CD14-positive monocyte (primary cell): ENCODE results near the gene HOXB8. TPM values are rescaled to one million over a fixed set of nuclear protein-coding genes. Genes with fewer than 3 reads are reported as not detected.

Experiments used
- DNase-seq, 3 donors: peaks; one replicate each; pipeline ENCODE4 v3.0.0-alpha.2; 2011 to 2022
- H2AFZ ChIP-seq: 2 replicates; pipeline ENCODE4 v1.6.0; 2012; ENCODE audit warnings: mild to moderate bottlenecking, low read depth, low read length, inconsistent platforms; ENCODE audit not compliant: insufficient read depth, poor library complexity, severe bottlenecking
- H3K27ac ChIP-seq, 2 donors: 1 replicate in 1 of 2; 2 replicates in 1 of 2; pipeline ENCODE4 v1.5.1; 2012 to 2013; ENCODE audit warnings: low read length in 2 of 2, control low read depth in 1 of 2, inconsistent platforms in 1 of 2, low read depth in 1 of 2, mild to moderate bottlenecking in 1 of 2
- H3K27me3 ChIP-seq, 2 donors: one replicate each; pipeline versions ENCODE4 v1.6.0 to v1.6.1; 2011 to 2013; ENCODE audit warnings: low read length in 2 of 2; ENCODE audit not compliant: control insufficient read depth in 2 of 2, insufficient read depth in 2 of 2
- H3K36me3 ChIP-seq, 2 donors: replicated peaks in 1 of 2; 1 replicate in 1 of 2; 2 replicates in 1 of 2; pipeline versions ENCODE4 v1.5.1 to v1.6.1; 2012 to 2013; ENCODE audit warnings: low read length in 2 of 2, control low read depth in 1 of 2, inconsistent platforms in 1 of 2, mild to moderate bottlenecking in 1 of 2; ENCODE audit not compliant: insufficient read depth in 2 of 2, control insufficient read depth in 1 of 2
- H3K4me1 ChIP-seq, 2 donors: 1 replicate in 1 of 2; 2 replicates in 1 of 2; pipeline versions ENCODE4 v1.5.1 to v1.6.1; 2012 to 2013; ENCODE audit warnings: low read length in 2 of 2, control low read depth in 1 of 2, inconsistent platforms in 1 of 2, mild to moderate bottlenecking in 1 of 2, moderate library complexity in 1 of 2; ENCODE audit not compliant: insufficient read depth in 2 of 2, control insufficient read depth in 1 of 2
- H3K4me2 ChIP-seq: replicated peaks from 2 replicates; pipeline ENCODE3; 2012; ENCODE audit warnings: low read length, moderate library complexity, mild to moderate bottlenecking; ENCODE audit not compliant: poor library complexity, severe bottlenecking; ENCODE audit errors: extremely low read depth
- H3K4me3 ChIP-seq, 3 experiments: fragments of 200-600 bp in 1 of 3; sonication (generic) in 1 of 3; replicated peaks in 1 of 3; 1 replicate in 2 of 3; 2 replicates in 1 of 3; pipeline ENCODE4 v1.5.1; 2011 to 2013; ENCODE audit warnings: low read length in 3 of 3, mild to moderate bottlenecking in 3 of 3, control low read depth in 2 of 3, low read depth in 2 of 3, inconsistent platforms in 1 of 3, moderate library complexity in 1 of 3
- H3K79me2 ChIP-seq: 2 replicates; pipeline ENCODE4 v1.6.0; 2012; ENCODE audit warnings: mild to moderate bottlenecking, control low read depth, inconsistent platforms, low read length, moderate library complexity; ENCODE audit not compliant: insufficient read depth
- H3K9ac ChIP-seq: 2 replicates; pipeline ENCODE4 v1.6.0; 2017; ENCODE audit warnings: low read length, mild to moderate bottlenecking; ENCODE audit not compliant: insufficient read depth, poor library complexity, severe bottlenecking
- H3K9me3 ChIP-seq, 2 donors: replicated peaks in 1 of 2; 1 replicate in 1 of 2; 2 replicates in 1 of 2; pipeline versions ENCODE4 v1.5.1 to v1.6.1; 2012 to 2013; ENCODE audit warnings: low read length in 2 of 2, control low read depth in 1 of 2; ENCODE audit not compliant: control insufficient read depth in 1 of 2, insufficient read depth in 1 of 2
- H4K20me1 ChIP-seq: 2 replicates; pipeline ENCODE4 v1.6.0; 2012; ENCODE audit warnings: mild to moderate bottlenecking, low read length, control low read depth, moderate library complexity; ENCODE audit not compliant: insufficient read depth
- H3K27ac Mint-ChIP-seq, 7 donors: one replicate each; pipeline ENCODE4 v1.8.0; 2020; ENCODE audit warnings: mild to moderate bottlenecking in 7 of 7, mixed read lengths in 7 of 7, moderate library complexity in 6 of 7, inconsistent platforms in 2 of 7
- H3K27me3 Mint-ChIP-seq, 3 donors: one replicate each; pipeline ENCODE4 v1.8.0; 2021 to 2022; ENCODE audit warnings: low read depth in 3 of 3, mild to moderate bottlenecking in 3 of 3, mixed read lengths in 3 of 3, moderate library complexity in 3 of 3, inconsistent platforms in 1 of 3
- H3K36me3 Mint-ChIP-seq, 2 donors: one replicate each; pipeline ENCODE4 v1.8.0; 2020; ENCODE audit warnings: mixed read lengths in 2 of 2, inconsistent platforms in 1 of 2, mild to moderate bottlenecking in 1 of 2
- H3K4me1 Mint-ChIP-seq: one replicate; pipeline ENCODE4 v1.8.0; 2020; ENCODE audit warnings: mild to moderate bottlenecking, mixed read lengths
- H3K4me3 Mint-ChIP-seq, 2 donors: one replicate each; pipeline ENCODE4 v1.8.0; 2020; ENCODE audit warnings: mild to moderate bottlenecking in 2 of 2, mixed read lengths in 2 of 2, moderate library complexity in 1 of 2
- H3K9me3 Mint-ChIP-seq, 7 donors: one replicate each; pipeline ENCODE4 v1.8.0; 2020 to 2022; ENCODE audit warnings: mixed read lengths in 7 of 7, mild to moderate bottlenecking in 6 of 7, moderate library complexity in 6 of 7, inconsistent platforms in 2 of 7
- WGBS: methylation state at CpG from one replicate; pipeline ENCODE4 v1.1.5; 2013; ENCODE audit warnings: missing lambda C conversion rate; ENCODE audit not compliant: insufficient coverage; 5-methylcytosine and 5-hydroxymethylcytosine counted together
- intact Hi-C, 2 donors: fragments of 100-400 bp; cut with micrococcal nuclease; formaldehyde crosslinking; loops; one replicate each; pipeline versions ENCODE4 v1.15.0 to v1.15.1; 2023
- polyA plus RNA-seq, 3 donors: library from polyadenylated mRNA; depleted of rRNA in 1 of 3; unstranded in 2 of 3; stranded (reverse) in 1 of 3; fragments of 300-500 nt in 2 of 3; fragments of >200 nt in 1 of 3; fragmentation: Illumina TruSeq in 2 of 3; gene quantifications; 1 replicate in 2 of 3; 2 replicates in 1 of 3; pipeline ENCODE4 v1.2.3, GENCODE V29; 2012 to 2021
- TF ChIP-seq, protein P1 (sequence below): fragments of 200-600 bp; IDR thresholded peaks from one replicate; pipeline ENCODE4 v1.8.0; 2022; ENCODE audit warnings: antibody characterized with exemption, mild to moderate bottlenecking

The HOXB8 gene
- polyA plus RNA-seq, 3 donors, result not detected

DNA sequence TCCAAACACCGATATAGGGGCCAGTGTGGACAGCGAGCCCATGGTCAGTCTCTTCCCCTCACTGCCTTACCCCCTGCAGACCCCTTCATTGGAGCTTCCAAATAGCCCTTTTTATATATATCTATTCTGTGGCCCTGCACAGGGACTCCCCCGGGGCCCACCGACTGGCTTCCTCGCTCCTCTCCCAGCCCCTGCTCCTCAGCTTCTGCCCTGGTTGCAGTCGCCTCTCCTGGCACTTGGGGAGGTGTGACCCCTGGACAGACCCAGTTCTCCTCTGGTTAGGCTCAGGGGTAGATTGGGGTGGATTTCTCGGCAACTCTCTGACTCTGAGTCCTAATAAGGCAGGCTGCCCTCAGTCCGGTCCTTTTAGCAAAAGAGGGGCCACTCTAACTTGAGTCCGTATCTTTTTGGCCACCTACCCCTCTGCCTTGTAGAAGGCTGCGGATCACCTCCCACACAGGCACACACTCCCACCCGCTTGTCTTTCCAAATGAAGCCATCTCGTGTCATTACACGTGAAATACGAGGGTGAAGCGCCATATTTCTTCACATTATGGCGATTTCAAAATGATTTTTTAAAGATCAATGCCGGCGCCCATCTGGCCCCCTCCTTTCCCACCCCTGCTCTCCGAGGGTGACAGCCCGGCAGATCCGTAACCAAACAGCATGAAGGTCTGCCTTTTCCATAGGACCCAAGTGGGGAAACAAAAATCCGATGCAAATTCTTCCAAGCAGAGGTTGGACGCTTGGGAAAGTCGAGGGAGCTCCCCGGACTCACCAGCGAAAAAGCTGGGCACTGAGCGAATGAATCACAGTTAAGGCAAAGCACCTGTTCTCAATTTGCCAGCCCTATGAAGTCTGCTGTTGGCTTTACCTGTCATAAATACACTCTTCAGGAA lies 12.8 kb upstream of the HOXB8 start:
- H2AFZ ChIP-seq, result no peak overlapping the region
- intact Hi-C loops, result no loop called here
- no peak for DNase-seq
- no peak overlapping the region for H3K27ac Mint-ChIP-seq
- H3K4me2 ChIP-seq, result no peak overlapping the region
- 79% methylated on average over 22 of the region's 27 CpGs for WGBS
- H3K27me3 ChIP-seq, result peaks cover 72 to 100% of the 10 kb centered on the region in 2 donors
- no peaks in the 10 kb centered on the region for H3K79me2 ChIP-seq
- H3K4me1 ChIP-seq, result peaks cover 5 to 13% of the 10 kb centered on the region in 2 donors
- peak overlapping the region in 1 of 2 donors; percentile 70 for H3K4me3 Mint-ChIP-seq
- peaks cover 0 to 13% of the 10 kb centered on the region in 2 donors for H3K9me3 ChIP-seq
- TF ChIP-seq, protein P1, sequence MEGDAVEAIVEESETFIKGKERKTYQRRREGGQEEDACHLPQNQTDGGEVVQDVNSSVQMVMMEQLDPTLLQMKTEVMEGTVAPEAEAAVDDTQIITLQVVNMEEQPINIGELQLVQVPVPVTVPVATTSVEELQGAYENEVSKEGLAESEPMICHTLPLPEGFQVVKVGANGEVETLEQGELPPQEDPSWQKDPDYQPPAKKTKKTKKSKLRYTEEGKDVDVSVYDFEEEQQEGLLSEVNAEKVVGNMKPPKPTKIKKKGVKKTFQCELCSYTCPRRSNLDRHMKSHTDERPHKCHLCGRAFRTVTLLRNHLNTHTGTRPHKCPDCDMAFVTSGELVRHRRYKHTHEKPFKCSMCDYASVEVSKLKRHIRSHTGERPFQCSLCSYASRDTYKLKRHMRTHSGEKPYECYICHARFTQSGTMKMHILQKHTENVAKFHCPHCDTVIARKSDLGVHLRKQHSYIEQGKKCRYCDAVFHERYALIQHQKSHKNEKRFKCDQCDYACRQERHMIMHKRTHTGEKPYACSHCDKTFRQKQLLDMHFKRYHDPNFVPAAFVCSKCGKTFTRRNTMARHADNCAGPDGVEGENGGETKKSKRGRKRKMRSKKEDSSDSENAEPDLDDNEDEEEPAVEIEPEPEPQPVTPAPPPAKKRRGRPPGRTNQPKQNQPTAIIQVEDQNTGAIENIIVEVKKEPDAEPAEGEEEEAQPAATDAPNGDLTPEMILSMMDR, result no peak
- no peaks in the 10 kb centered on the region for H4K20me1 ChIP-seq
- H3K36me3 ChIP-seq, result no peaks in the 10 kb centered on the region
- H3K27ac ChIP-seq, result no peak overlapping the region
- H3K27me3 Mint-ChIP-seq, result peaks cover 88 to 98% (median 95%) of the 10 kb centered on the region in 3 donors
- H3K36me3 Mint-ChIP-seq, result peaks cover 0 to 2% of the 10 kb centered on the region in 2 donors
- H3K4me3 ChIP-seq, result no peak overlapping the region
- H3K9me3 Mint-ChIP-seq, result peaks cover 0 to 14% (median 2%) of the 10 kb centered on the region in 7 donors
- no peak overlapping the region for H3K9ac ChIP-seq
- H3K4me1 Mint-ChIP-seq, result peaks cover 8% of the 10 kb centered on the region

DNA sequence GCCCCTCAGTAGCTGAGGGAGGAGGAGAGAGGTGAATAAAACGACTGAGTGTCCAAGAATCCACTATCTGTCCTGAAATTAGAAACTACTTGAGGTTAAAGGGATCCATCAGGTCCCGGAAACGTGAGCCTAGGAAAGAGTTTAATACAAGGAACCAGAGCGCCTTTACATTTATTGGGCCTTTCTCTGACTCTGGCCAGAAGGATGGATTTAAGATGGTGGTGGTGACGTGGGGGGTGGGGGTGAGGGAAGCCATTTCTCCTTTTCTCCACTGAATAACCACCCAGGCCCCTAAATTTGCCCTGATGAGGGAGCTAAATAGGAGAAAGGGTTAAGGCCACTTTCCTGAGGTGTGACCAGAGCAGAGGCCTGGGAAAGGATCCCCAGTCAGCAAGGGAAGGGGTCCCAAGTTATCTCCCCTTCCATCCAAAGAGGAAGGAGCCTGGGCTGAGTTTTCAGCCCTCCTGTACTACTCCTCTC lies 12.1 kb upstream of the HOXB8 start:
- intact Hi-C loops, result no loop called here
- peak overlapping the region in 1 of 7 donors; percentile 5 for H3K27ac Mint-ChIP-seq
- H2AFZ ChIP-seq, result no peak overlapping the region

More for the DNA sequence above, 12.1 kb upstream of the HOXB8 start:
- H3K9me3 ChIP-seq, result peaks cover 0 to 13% of the 10 kb centered on the region in 2 donors
- H3K4me2 ChIP-seq, result no peak overlapping the region
- Mint-ChIP-seq H3K4me1 (peaks cover 8% of the 10 kb centered on the region), H3K36me3 (no peaks in the 10 kb centered on the region), H3K9me3 (peaks cover 0 to 12% (median 2%) of the 10 kb centered on the region in 7 donors), H3K27me3 (peaks cover 88 to 98% (median 95%) of the 10 kb centered on the region in 3 donors), H3K4me3 (peak overlapping the region in 1 of 2 donors; percentile 79)
- H3K79me2 ChIP-seq, result no peaks in the 10 kb centered on the region
- H3K27ac ChIP-seq, result no peak overlapping the region
- H3K9ac ChIP-seq, result no peak overlapping the region
- H3K36me3 ChIP-seq, result no peaks in the 10 kb centered on the region
- no peak for DNase-seq
- TF ChIP-seq, protein P1, result no peak
- H3K4me3 ChIP-seq, result no peak overlapping the region
- H4K20me1 ChIP-seq, result no peaks in the 10 kb centered on the region
- 60% methylated on average over 2 of the region's 5 CpGs for WGBS
- H3K4me1 ChIP-seq, result peaks cover 5 to 13% of the 10 kb centered on the region in 2 donors
- peaks cover 72 to 100% of the 10 kb centered on the region in 2 donors for H3K27me3 ChIP-seq
